Myocyte (in vitro differentiated cells): ENCODE results near the gene ZNF814. TPM values are rescaled to one million over a fixed set of nuclear protein-coding genes. Genes with fewer than 3 reads are reported as not detected.
"Not testable (repeated sequence)": the region's sequence is repeated elsewhere in the genome, so short reads cannot be mapped to it uniquely, and the experiment has no call there.

Source experiments
- DNase-seq: peaks from one replicate; pipeline ENCODE4 v3.0.0-alpha.2; 2012; ENCODE audit warnings: low read depth
- total RNA-seq: library from RNA; depleted of rRNA; stranded (reverse); fragments of >200 nt; gene quantifications from 2 replicates; pipeline ENCODE4 v1.2.3, GENCODE V29; 2014

Gene ZNF814
- total RNA-seq, 1 donor from 2014 or later: 3.1 TPM

DNA sequence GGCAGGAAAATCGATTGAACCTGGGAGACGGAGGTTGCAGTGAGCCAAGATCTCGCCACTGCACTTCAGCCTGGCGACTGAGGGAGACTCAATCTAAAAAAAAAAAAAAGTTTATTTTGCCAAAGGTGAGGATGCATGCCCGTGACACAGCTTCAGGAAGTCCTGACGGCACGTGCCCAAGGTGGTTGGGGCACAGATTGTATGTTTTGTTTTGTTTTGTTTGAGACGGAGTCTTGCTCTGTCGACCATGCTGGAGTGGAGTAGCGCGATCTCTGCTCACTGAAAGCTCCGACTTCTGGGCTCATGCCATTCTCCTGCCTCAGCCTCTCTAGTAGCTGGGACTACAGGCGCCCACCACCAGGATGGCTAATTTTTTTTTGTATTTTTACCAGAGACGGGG, 70.9 kb downstream of the ZNF814 start:
- DNase-seq: no peak

DNA sequence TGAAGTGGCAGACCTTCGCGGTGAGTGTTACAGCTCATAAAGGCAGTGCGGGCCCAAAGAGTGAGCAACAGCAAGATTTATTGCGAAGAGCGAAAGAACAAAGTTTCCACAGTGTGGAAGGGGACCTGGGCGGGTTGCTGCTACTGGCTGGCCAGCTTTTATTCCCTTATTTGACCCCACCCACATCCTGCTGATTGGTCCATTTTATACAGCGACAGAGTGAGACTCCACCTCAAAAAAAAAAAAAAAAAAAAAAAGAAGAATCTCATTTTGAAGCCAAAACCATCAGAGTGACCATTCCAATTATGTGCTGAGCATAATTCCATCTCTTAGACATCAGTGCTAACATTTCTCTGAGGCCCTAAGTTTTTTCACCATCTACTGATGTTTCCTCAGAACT, 72.2 kb downstream of the ZNF814 start:
- no peak for DNase-seq

- no peak for DNase-seq
These were observed 73.4 kb downstream of the ZNF814 start for GRCh38 chr19:57815247-57816075.

DNA sequence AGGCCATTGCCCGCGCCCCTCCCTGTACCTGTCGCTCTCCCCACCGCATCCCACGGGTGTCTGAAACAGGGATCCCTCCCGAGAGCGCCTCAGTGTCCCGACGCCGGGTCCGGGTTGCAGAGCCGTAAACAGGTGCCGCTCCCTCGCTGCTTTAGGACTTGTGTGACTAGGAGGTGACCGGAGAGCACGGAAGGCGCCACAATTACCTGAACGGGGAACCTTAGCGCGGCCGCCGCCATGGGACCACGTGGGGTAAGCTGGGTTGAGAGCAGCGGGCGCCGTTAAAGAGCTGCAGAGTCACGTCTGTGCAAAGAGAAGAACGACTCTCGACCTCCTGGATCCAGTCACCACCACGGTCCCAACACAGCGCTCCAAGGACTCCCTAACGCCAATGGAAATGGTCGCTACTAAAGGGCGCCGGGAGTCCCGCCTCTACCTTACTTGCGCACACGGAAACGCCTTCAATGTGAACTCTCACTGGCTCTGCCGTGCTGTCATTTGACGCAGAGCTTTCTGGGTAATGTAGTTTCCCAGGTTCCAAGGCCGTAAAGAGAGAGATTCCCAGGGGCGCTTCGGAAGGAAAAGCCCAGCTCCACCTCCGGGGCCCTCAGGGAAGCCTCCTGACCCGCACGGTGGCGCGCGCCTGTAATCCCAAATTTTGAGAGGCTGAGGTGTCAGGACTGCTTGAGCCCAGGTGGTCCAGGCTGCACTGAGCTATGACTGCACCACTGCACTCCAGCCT, 74.2 kb downstream of the ZNF814 start, which contains the start of gene ZNF552:
TSS of gene ZNF552 (minus strand) at position 409 of the 742 bp plus-strand sequence. CDS start at position 239, 170 bp downstream.
- peak; percentile 90 for DNase-seq

DNA sequence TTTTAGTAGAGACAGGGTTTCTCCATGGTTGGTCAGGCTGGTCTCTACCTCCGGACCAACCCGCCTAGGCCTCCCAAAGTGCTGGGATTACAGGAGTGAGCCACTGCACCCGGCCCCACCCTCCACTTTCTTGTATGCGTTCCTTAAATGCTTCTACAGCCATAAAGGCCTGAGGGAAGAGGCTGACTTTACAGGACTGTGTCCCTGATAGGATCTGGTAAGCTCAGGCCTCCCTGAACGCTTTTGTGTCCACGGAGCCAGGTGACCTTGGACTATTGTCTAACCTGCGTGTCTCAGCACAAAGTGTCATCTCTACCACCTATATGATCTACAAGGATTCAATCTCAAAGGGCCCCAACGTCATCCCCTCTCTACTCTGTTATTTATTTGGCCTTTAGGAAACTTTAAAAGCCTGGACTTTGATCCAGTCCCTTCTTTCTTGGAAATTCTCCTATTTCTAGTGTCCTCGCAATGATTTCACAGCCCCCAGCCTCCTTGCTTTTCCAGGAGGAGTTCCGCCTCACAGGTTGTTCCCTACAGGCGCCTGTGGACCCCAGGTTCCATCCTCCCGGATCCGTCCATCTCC, 74.8 kb downstream of the ZNF814 start:
- DNase-seq: no peak

GRCh38 chr19:57812975-57813820, 75.6 kb downstream of the ZNF814 start:
- peak; percentile 40 for DNase-seq

- DNase-seq: no peak
These were observed 76.6 kb downstream of the ZNF814 start for GRCh38 chr19:57812226-57812625.

- DNase-seq: not testable (repeated sequence)
These were observed 78.2 kb downstream of the ZNF814 start for GRCh38 chr19:57810410-57811295.

DNA sequence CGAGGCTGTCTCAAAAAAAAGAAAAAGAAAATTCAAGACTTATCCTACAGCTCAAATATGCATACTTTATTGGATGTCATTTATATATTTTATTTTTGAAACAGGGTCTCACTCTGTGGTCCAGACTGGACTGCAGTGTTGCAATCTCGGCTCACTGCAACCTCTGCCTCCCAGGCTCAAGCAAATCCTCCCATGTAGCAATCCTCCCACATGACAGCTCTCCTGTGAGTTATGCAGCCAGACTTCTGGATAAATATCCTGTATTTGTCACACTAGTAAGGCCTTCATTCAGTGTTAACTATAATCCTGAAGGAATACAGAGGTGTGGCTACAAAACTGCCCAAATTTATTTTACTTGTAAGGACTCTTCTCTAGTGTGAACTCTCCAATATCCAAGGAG, 81.3 kb downstream of the ZNF814 start:
- DNase-seq: no peak

- peak; percentile 78 for DNase-seq
These were observed 85.1 kb downstream of the ZNF814 start for GRCh38 chr19:57803594-57804325.

- DNase-seq: no peak
These were observed 85.6 kb downstream of the ZNF814 start for GRCh38 chr19:57803265-57803593.

GRCh38 chr19:57802269-57802668, 86.6 kb downstream of the ZNF814 start:
- DNase-seq: no peak

DNA sequence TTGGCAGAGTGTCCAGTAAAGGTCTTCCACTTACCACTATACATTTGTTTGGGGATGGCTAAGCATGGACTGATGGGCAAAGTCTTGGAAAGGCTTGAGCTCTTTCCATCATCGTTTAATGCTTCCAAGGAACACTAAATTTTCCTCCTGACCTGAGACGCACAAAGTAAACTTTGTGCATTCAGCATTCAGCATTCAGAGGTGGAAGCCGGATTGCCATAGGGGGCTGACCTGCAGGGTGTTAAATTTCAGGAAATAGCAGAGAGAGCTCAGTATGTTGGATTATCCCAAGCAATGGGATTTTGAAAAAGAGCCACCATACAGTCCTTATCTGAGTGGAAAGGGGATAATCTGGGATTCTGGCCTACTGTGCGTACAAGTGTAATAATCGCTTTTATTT, 88.1 kb downstream of the ZNF814 start:
- no peak for DNase-seq

Other genes starting within 250 kb of the ZNF814 start
- gene ZSCAN4, start 220.1 kb downstream of the ZNF814 start, total RNA-seq: 0.16 and 0.67 TPM in 2 replicates
- gene ZNF551, start 207.1 kb downstream of the ZNF814 start, total RNA-seq: 4.4 and 5.7 TPM in 2 replicates
- gene ZNF154, start 179.8 kb downstream of the ZNF814 start, total RNA-seq: 1.4 and 2.0 TPM in 2 replicates
- gene ZNF671, start 161.4 kb downstream of the ZNF814 start, total RNA-seq: 4.3 and 7.0 TPM in 2 replicates
- 15.0 and 15.4 TPM in 2 replicates for gene ZNF776, start 142.2 kb downstream of the ZNF814 start, total RNA-seq
- gene ZNF586, start 119.4 kb downstream of the ZNF814 start, total RNA-seq: 18.8 and 20.5 TPM in 2 replicates
- gene ZNF552, start 74.1 kb downstream of the ZNF814 start, total RNA-seq: 2.0 and 2.5 TPM in 2 replicates
- gene ZNF587B, start 58.7 kb downstream of the ZNF814 start, total RNA-seq: 4.8 and 5.7 TPM in 2 replicates
- 13.5 and 13.8 TPM in 2 replicates for gene ZNF587, start 39.2 kb downstream of the ZNF814 start, total RNA-seq
- 8.1 and 10.9 TPM in 2 replicates for gene ZNF417, start 27.6 kb upstream of the ZNF814 start, total RNA-seq
- 3.1 and 4.7 TPM in 2 replicates for gene ZNF418, start 46.4 kb upstream of the ZNF814 start, total RNA-seq
- 3.1 and 3.9 TPM in 2 replicates for gene ZNF256, start 58.7 kb upstream of the ZNF814 start, total RNA-seq
- 0.21 and 0.52 TPM in 2 replicates for gene C19orf18, start 85.5 kb upstream of the ZNF814 start, total RNA-seq
- 16.6 and 22.1 TPM in 2 replicates for gene ZNF606, start 113.8 kb upstream of the ZNF814 start, total RNA-seq
- gene ZSCAN1, start 145.0 kb upstream of the ZNF814 start, total RNA-seq: not detected in 2 replicates
- gene ZNF135, start 170.2 kb upstream of the ZNF814 start, total RNA-seq: 0.51 and 0.62 TPM in 2 replicates
- 85.6 and 96.7 TPM in 2 replicates for gene ZSCAN18, start 209.2 kb upstream of the ZNF814 start, total RNA-seq